Measurements from ENCODE around the gene TRPT1. TPM values are rescaled to one million over a fixed set of nuclear protein-coding genes. Genes with fewer than 3 reads are reported as not detected.

Gene TRPT1
- total and polyA plus RNA-seq, 2 of the 4 experiments (the other 2 are of a cell fraction): 63.2 to 81.9 TPM

- H3K79me1 ChIP-seq (ENCODE audit: low read depth in 1 of 2, low read length in 2 of 2): peaks cover 4 to 35% of the 10 kb centered on the region in 2 experiments; a peak in 2 of 4 replicates
Measured at GRCh38 chr11:64264371-64264852, 38.4 kb upstream of the TRPT1 start.

More at GRCh38 chr11:64264371-64264852, 38.4 kb upstream of the TRPT1 start:
- no peak overlapping the region for H4K91ac ChIP-seq (ENCODE audit: insufficient read depth, low read depth, low read length)
- in situ Hi-C loops (cut with MboI; ENCODE audit: low sequenced_read_pairs): no loop called here
- no peak overlapping the region for H3K56ac ChIP-seq (ENCODE audit: extremely low read depth, insufficient read depth, low read length)
- H3K9ac ChIP-seq (ENCODE audit: low read depth, low read length): no peak overlapping the region
- H2AK5ac ChIP-seq (ENCODE audit: low read depth, low read length): no peak overlapping the region
- DNase-seq: no peak
- BruUV-seq (replicated peaks): no TSS peak
- no peak for ATAC-seq (ENCODE audit: low read depth)
- TF ChIP-seq BHLHE40 (IDR thresholded peaks at IDR 0.05; ENCODE audit: low read depth, low read length) (no peak), NFE2L2 (IDR thresholded peaks at IDR 0.05; ENCODE audit: low read depth, low read length) (no peak), MAZ (IDR thresholded peaks at IDR 0.05; ENCODE audit: borderline replicate concordance, low read depth, low read length) (no peak), MAFK (IDR thresholded peaks at IDR 0.05; ENCODE audit: low read depth, low read length) (no peak), CEBPB (IDR thresholded peaks at IDR 0.05; ENCODE audit: low read depth, low read length) (no peak), FOS (IDR thresholded peaks at IDR 0.05; ENCODE audit: low read depth, low read length) (no peak), ELK1 (IDR thresholded peaks at IDR 0.05; ENCODE audit: borderline replicate concordance, low read depth, low read length) (no peak), CHD1 (IDR thresholded peaks at IDR 0.05; ENCODE audit: low read depth, low read length) (no peak), RAD21 (IDR thresholded peaks at IDR 0.05; ENCODE audit: low read length) (no peak), POLR2A (IDR thresholded peaks at IDR 0.05; ENCODE audit: low read depth, low read length) (no peak), RCOR1 (IDR thresholded peaks at IDR 0.05; ENCODE audit: insufficient replicate concordance, low read length) (no peak)
- TF ChIP-seq, protein P1, sequence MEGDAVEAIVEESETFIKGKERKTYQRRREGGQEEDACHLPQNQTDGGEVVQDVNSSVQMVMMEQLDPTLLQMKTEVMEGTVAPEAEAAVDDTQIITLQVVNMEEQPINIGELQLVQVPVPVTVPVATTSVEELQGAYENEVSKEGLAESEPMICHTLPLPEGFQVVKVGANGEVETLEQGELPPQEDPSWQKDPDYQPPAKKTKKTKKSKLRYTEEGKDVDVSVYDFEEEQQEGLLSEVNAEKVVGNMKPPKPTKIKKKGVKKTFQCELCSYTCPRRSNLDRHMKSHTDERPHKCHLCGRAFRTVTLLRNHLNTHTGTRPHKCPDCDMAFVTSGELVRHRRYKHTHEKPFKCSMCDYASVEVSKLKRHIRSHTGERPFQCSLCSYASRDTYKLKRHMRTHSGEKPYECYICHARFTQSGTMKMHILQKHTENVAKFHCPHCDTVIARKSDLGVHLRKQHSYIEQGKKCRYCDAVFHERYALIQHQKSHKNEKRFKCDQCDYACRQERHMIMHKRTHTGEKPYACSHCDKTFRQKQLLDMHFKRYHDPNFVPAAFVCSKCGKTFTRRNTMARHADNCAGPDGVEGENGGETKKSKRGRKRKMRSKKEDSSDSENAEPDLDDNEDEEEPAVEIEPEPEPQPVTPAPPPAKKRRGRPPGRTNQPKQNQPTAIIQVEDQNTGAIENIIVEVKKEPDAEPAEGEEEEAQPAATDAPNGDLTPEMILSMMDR (conservative IDR thresholded peaks at IDR 0.05; ENCODE audit: low read depth, low read length): no peak
- TF ChIP-seq, protein P2, sequence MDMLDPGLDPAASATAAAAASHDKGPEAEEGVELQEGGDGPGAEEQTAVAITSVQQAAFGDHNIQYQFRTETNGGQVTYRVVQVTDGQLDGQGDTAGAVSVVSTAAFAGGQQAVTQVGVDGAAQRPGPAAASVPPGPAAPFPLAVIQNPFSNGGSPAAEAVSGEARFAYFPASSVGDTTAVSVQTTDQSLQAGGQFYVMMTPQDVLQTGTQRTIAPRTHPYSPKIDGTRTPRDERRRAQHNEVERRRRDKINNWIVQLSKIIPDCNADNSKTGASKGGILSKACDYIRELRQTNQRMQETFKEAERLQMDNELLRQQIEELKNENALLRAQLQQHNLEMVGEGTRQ (IDR thresholded peaks at IDR 0.05; ENCODE audit: low read depth, low read length): no peak
- no peak overlapping the region for H4K5ac ChIP-seq (ENCODE audit: low read depth, low read length)
- intact Hi-C loops (cut with micrococcal nuclease): no loop called here
- H3K27ac ChIP-seq (ENCODE audit: insufficient read depth, low read length): no peak overlapping the region
- H3K23ac ChIP-seq (ENCODE audit: low read depth, low read length): no peak overlapping the region
- no peaks in the 10 kb centered on the region for H4K20me1 ChIP-seq (ENCODE audit: insufficient read depth, low read length)
- WGBS, 2 experiments (ENCODE audit: extremely low coverage in 2 of 2, insufficient read length in 1 of 2): 92% methylated on average over 8 of the region's 10 CpGs; no CpG with 5 or more reads in 1 of the 2 experiments
- no peaks in the 10 kb centered on the region for H3K9me3 ChIP-seq (ENCODE audit: control insufficient read depth, insufficient read depth, low read length)
- no peak overlapping the region for H2BK15ac ChIP-seq (ENCODE audit: low read depth, low read length)
- H4K8ac ChIP-seq (ENCODE audit: low read depth in 2 of 2, low read length in 2 of 2): no peak overlapping the region
- H2AK9ac ChIP-seq (replicated peaks; ENCODE audit: low read depth, low read length, poor library complexity): no peak overlapping the region
- dilution Hi-C loops (cut with HindIII; ENCODE audit: low sequenced_read_pairs, unreplicated experiment): no loop called here
- no peaks in the 10 kb centered on the region for H3K27me3 ChIP-seq (ENCODE audit: control insufficient read depth, insufficient read depth, low read length)
- H3K4ac ChIP-seq (ENCODE audit: low read depth, low read length): no peak overlapping the region
- H3K4me2 ChIP-seq (ENCODE audit: low read depth, low read length): no peak overlapping the region
- peaks cover 16% of the 10 kb centered on the region for H3K4me1 ChIP-seq (ENCODE audit: control insufficient read depth, insufficient read depth, low read length)
- H3K14ac ChIP-seq (replicated peaks; ENCODE audit: low read depth, low read length): no peak overlapping the region
- POLR2A ChIA-PET (ENCODE audit: unreplicated experiment): interaction anchor here (0.5 kb wide), 1 partner anchor 12 kb away, joined by 3 read pairs; no protein-coding TSS in a partner anchor
- no peak overlapping the region for H2BK20ac ChIP-seq (ENCODE audit: low read depth, low read length)
- H3K4me3 ChIP-seq (ENCODE audit: insufficient read depth, low read depth, low read length): no peak overlapping the region
- H2BK5ac ChIP-seq (ENCODE audit: low read depth, low read length, poor library complexity, severe bottlenecking): no peak overlapping the region
- no peak overlapping the region for H3K18ac ChIP-seq (ENCODE audit: low read depth, low read length)
- H3K9me1 ChIP-seq (ENCODE audit: insufficient read depth, low read length): 0 out of 2 replicates have a peak, but pooled peaks cover 5% of the 10 kb centered on the region
- H3K36me3 ChIP-seq (ENCODE audit: control insufficient read depth, insufficient read depth, low read length): peaks cover 44% of the 10 kb centered on the region
- H2BK120ac ChIP-seq (ENCODE audit: low read depth, low read length): no peak overlapping the region
- CTCF ChIA-PET: no interaction called here
- no peak overlapping the region for H2AFZ ChIP-seq (replicated peaks; ENCODE audit: low read length, poor library complexity)

Measured in IMR-90 (cell line).